Measurements from ENCODE around the gene MAP3K10. TPM values are rescaled to one million over a fixed set of nuclear protein-coding genes. Genes with fewer than 3 reads are reported as not detected.

MAP3K10 gene
- total and polyA plus RNA-seq, 9 of the 15 experiments (the other 6 are each of a cell fraction or from before 2014, with no cell fraction given), result 0.01 to 8.0 (median 2.7) TPM; not detected in 1

GRCh38 chr19:40231544-40232424, 40.6 kb downstream of the MAP3K10 start (continued):
- TF ChIP-seq DMBX1 (CRISPR knock-in tag; IDR thresholded peaks at IDR 0.05; ENCODE audit: borderline replicate concordance) (peak; percentile 72; the same call in 1 of the 2 replicates), CEBPZ (IDR thresholded peaks at IDR 0.05; ENCODE audit: borderline replicate concordance, low read depth, low read length) (no peak), FOXK2 (conservative IDR thresholded peaks at IDR 0.05 in 1 of 2, IDR thresholded peaks at IDR 0.05 in 1 of 2; ENCODE audit: low read depth in 2 of 2) (peak in 1 of 2 experiments; percentile 54; a peak in 1 of 4 replicates), ZNF766 (CRISPR knock-in tag; conservative IDR thresholded peaks at IDR 0.05) (peak; percentile 33; the same call in 1 of the 2 replicates), SNIP1 (IDR thresholded peaks at IDR 0.05; ENCODE audit: low read depth) (no peak), RNF2 (IDR thresholded peaks at IDR 0.05) (peak; percentile 89; the same call in 1 of the 2 replicates), PHF21A (IDR thresholded peaks at IDR 0.05; ENCODE audit: borderline replicate concordance, low read depth) (no peak), ZNF785 (CRISPR knock-in tag; IDR thresholded peaks at IDR 0.05) (no peak), BRF2 (IDR thresholded peaks at IDR 0.05; ENCODE audit: borderline replicate concordance, insufficient read depth, insufficient read length) (no peak), SMARCA5 (IDR thresholded peaks at IDR 0.05) (no peak), PRDM10 (IDR thresholded peaks at IDR 0.05; ENCODE audit: partially characterized antibody) (peak; percentile 88), ARID1B (IDR thresholded peaks at IDR 0.05) (0 out of 2 replicates have a peak, but pooled peaks have one; percentile 11), USF1 (CRISPR knock-in tag; IDR thresholded peaks at IDR 0.05) (peak; percentile 95), ETS2 (tag; IDR thresholded peaks at IDR 0.05; ENCODE audit: borderline replicate concordance, poor library complexity, severe bottlenecking) (no peak), SUPT5H (IDR thresholded peaks at IDR 0.05) (peak; percentile 46; the same call in 1 of the 2 replicates), MTA3 (IDR thresholded peaks at IDR 0.05; ENCODE audit: borderline replicate concordance) (no peak), ZBTB7A (IDR thresholded peaks at IDR 0.05; ENCODE audit: borderline replicate concordance, control insufficient read depth, low read depth, low read length) (peak; percentile 14; the same call in 1 of the 2 replicates)

Measured in K562 (cell line).